GM23338 (cell line): Measurements from ENCODE around the gene PLEKHG4B. TPM values are rescaled to one million over a fixed set of nuclear protein-coding genes. Genes with fewer than 3 reads are reported as not detected.

Experiments used
- ATAC-seq: fragments of 200-7000 bp; cut with Tn5 transposase; 3 replicates; pipeline ENCODE4 v1.9.1; 2020
- DNase-seq: peaks from one replicate; pipeline ENCODE4 v3.0.0-alpha.2; 2015; ENCODE audit warnings: low spot score
- H2AFZ ChIP-seq: fragments of 200-600 bp; sonication (generic); 2 replicates; pipeline ENCODE4 v1.8.0; 2016; ENCODE audit warnings: antibody characterized with exemption, mild to moderate bottlenecking, moderate library complexity
- H3F3A ChIP-seq: fragments of 200-600 bp; sonication (generic); replicated peaks from 2 replicates; pipeline ENCODE4 v1.8.0; 2017; ENCODE audit warnings: antibody characterized with exemption, mixed run types, low read depth
- H3K27ac ChIP-seq: fragments of 200-600 bp; sonication (generic); 2 replicates; pipeline ENCODE4 v1.6.1; 2016; ENCODE audit warnings: low read depth
- H3K27me3 ChIP-seq: fragments of 200-600 bp; sonication (generic); 2 replicates; pipeline ENCODE4 v1.8.0; 2016; ENCODE audit warnings: mild to moderate bottlenecking, mixed run types, moderate library complexity; ENCODE audit not compliant: insufficient read depth
- H3K36me3 ChIP-seq: fragments of 200-600 bp; sonication (generic); 2 replicates; pipeline ENCODE4 v1.8.0; 2016; ENCODE audit warnings: mild to moderate bottlenecking; ENCODE audit not compliant: insufficient read depth
- H3K4me1 ChIP-seq: fragments of 200-600 bp; sonication (generic); 2 replicates; pipeline ENCODE4 v1.8.0; 2016; ENCODE audit warnings: mild to moderate bottlenecking, moderate library complexity; ENCODE audit not compliant: insufficient read depth
- H3K4me2 ChIP-seq: fragments of 200-600 bp; sonication (generic); 2 replicates; pipeline ENCODE4 v1.7.1; 2017; ENCODE audit warnings: mixed run types
- H3K4me3 ChIP-seq: fragments of 200-600 bp; sonication (generic); 2 replicates; pipeline ENCODE4 v1.6.1; 2016; ENCODE audit warnings: mixed run types
- H3K79me2 ChIP-seq: fragments of 200-600 bp; sonication (generic); replicated peaks from 2 replicates; pipeline ENCODE4 v1.8.0; 2017; ENCODE audit warnings: mild to moderate bottlenecking; ENCODE audit not compliant: insufficient read depth
- H3K9me2 ChIP-seq: fragments of 200-600 bp; sonication (generic); 2 replicates; pipeline ENCODE4 v1.8.0; 2017; ENCODE audit not compliant: insufficient read depth
- H4K20me1 ChIP-seq: fragments of 200-600 bp; sonication (generic); replicated peaks from 2 replicates; pipeline ENCODE4 v1.8.0; 2017; ENCODE audit warnings: mild to moderate bottlenecking; ENCODE audit not compliant: insufficient read depth
- H3K27ac Mint-ChIP-seq: 2 replicates; pipeline ENCODE4 v1.8.0; 2020; ENCODE audit warnings: inconsistent platforms, mild to moderate bottlenecking, moderate library complexity, mixed read lengths
- H3K27me3 Mint-ChIP-seq: 3 replicates; pipeline ENCODE4 v1.8.0; 2022; ENCODE audit warnings: low read depth, mild to moderate bottlenecking, moderate library complexity, mixed read lengths, inconsistent platforms; ENCODE audit not compliant: insufficient read depth, poor library complexity
- H3K36me3 Mint-ChIP-seq: 3 replicates; pipeline ENCODE4 v1.8.0; 2021; ENCODE audit warnings: low read depth, mild to moderate bottlenecking, inconsistent platforms, moderate library complexity, mixed read lengths
- H3K4me1 Mint-ChIP-seq: 3 replicates; pipeline ENCODE4 v1.8.0; 2020; ENCODE audit warnings: mild to moderate bottlenecking, inconsistent platforms, mixed read lengths
- H3K4me3 Mint-ChIP-seq: 3 replicates; pipeline ENCODE4 v1.8.0; 2021; ENCODE audit warnings: moderate library complexity, mild to moderate bottlenecking, inconsistent platforms, mixed read lengths
- H3K9me3 Mint-ChIP-seq: 3 replicates; pipeline ENCODE4 v1.8.0; 2020; ENCODE audit warnings: moderate library complexity, mild to moderate bottlenecking, inconsistent platforms, mixed read lengths
- CREB1 ChIP-seq: fragments of 250-450 bp; sonication (Bioruptor Pico); IDR thresholded peaks from 2 replicates; pipeline ENCODE4 v1.5.0; 2020; ENCODE audit warnings: low read depth, mild to moderate bottlenecking, moderate library complexity
- EZH2 ChIP-seq: fragments of 200-600 bp; sonication (generic); IDR thresholded peaks from one replicate; pipeline ENCODE4 v1.8.0; 2017; ENCODE audit warnings: antibody characterized with exemption, mild to moderate bottlenecking, low read depth; ENCODE audit not compliant: unreplicated experiment
- EZH2phosphoT487 ChIP-seq: fragments of 200-600 bp; sonication (generic); IDR thresholded peaks from one replicate; pipeline ENCODE4 v1.8.1; 2018; ENCODE audit warnings: antibody characterized with exemption; ENCODE audit not compliant: unreplicated experiment
- JUNB ChIP-seq: IDR thresholded peaks from one replicate; pipeline ENCODE4 v1.6.1; 2016; ENCODE audit warnings: antibody characterized with exemption; ENCODE audit not compliant: unreplicated experiment
- NANOG ChIP-seq: IDR thresholded peaks from 2 replicates; pipeline ENCODE4 v1.6.1; 2016; ENCODE audit warnings: antibody characterized with exemption, borderline replicate concordance
- REST ChIP-seq: IDR thresholded peaks from one replicate; pipeline ENCODE4 v1.6.1; 2018; ENCODE audit warnings: antibody characterized with exemption; ENCODE audit not compliant: unreplicated experiment
- STAT1 ChIP-seq: IDR thresholded peaks from one replicate; pipeline ENCODE4 v1.6.1; 2016; ENCODE audit warnings: antibody characterized with exemption; ENCODE audit not compliant: unreplicated experiment
- ZNF114 ChIP-seq: fragments of 250-450 bp; sonication (Bioruptor Pico); IDR thresholded peaks from 2 replicates; pipeline ENCODE4 v1.5.0; 2020; ENCODE audit warnings: mild to moderate bottlenecking, moderate library complexity
- ZNF331 ChIP-seq: fragments of 250-450 bp; sonication (Bioruptor Pico); IDR thresholded peaks from 2 replicates; pipeline ENCODE4 v1.5.0; 2020; ENCODE audit warnings: low read depth, mild to moderate bottlenecking, moderate library complexity
- polyA plus RNA-seq: library from polyadenylated mRNA; unstranded; fragments of >200 nt; fragmentation: Nextera tagmentation; extraction: Ambion mirVana; gene quantifications from 2 replicates; pipeline ENCODE4 v1.2.1, GENCODE V29; 2016
- total RNA-seq: library from RNA; depleted of rRNA; stranded (reverse); fragments of >200 nt; shearing (Covaris generic); gene quantifications from 2 replicates; pipeline ENCODE4 v1.2.3, GENCODE V29; 2014
- TF ChIP-seq, protein P1 (sequence below), 2 experiments: fragments of 200-600 bp in 1 of 2; sonication (generic) in 1 of 2; conservative IDR thresholded peaks; 2 replicates each; pipeline versions ENCODE4 v1.5.1 to v1.6.1; 2016 to 2017; ENCODE audit warnings: antibody characterized with exemption in 2 of 2, low read depth in 2 of 2, mild to moderate bottlenecking in 2 of 2, moderate library complexity in 1 of 2

PLEKHG4B gene
- total and polyA plus RNA-seq, 2 experiments from 2014 or later = 33.5 to 54.8 TPM

DNA sequence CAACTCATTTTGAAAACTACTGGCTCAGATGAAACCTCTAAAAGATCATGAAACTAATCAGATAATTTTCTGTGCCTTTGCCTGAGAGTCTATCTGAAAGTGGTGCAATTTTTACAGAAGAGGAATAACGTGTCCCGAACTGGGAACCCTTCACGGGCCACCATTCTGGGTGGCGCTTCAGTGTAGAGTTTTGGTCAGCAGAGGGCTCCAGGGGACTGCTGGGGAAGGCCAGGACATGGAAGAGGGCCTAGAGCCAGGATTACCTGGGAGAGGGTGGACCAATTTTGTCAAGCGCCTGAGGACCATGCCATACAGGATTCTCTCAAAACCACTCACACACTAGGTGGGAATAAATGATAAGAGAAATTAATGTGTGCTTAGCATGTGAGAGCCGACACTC, 49.7 kb upstream of the PLEKHG4B start:
- H3K4me3 ChIP-seq = no peak overlapping the region
- peak; percentile 74 for DNase-seq
- no peak overlapping the region for H3K27ac ChIP-seq
- Mint-ChIP-seq H3K4me3 (no peak overlapping the region), H3K27me3 (peaks cover 7% of the 10 kb centered on the region), H3K36me3 (no peaks in the 10 kb centered on the region), H3K4me1 (no peaks in the 10 kb centered on the region; the same call in 2 of the 3 replicates), H3K27ac (no peak overlapping the region), H3K9me3 (no peaks in the 10 kb centered on the region)
- no peaks in the 10 kb centered on the region for H3K79me2 ChIP-seq
- H3K36me3 ChIP-seq = no peaks in the 10 kb centered on the region
- no peak for TF ChIP-seq ZNF114 (CRISPR knock-in tag)
- TF ChIP-seq, protein P1, sequence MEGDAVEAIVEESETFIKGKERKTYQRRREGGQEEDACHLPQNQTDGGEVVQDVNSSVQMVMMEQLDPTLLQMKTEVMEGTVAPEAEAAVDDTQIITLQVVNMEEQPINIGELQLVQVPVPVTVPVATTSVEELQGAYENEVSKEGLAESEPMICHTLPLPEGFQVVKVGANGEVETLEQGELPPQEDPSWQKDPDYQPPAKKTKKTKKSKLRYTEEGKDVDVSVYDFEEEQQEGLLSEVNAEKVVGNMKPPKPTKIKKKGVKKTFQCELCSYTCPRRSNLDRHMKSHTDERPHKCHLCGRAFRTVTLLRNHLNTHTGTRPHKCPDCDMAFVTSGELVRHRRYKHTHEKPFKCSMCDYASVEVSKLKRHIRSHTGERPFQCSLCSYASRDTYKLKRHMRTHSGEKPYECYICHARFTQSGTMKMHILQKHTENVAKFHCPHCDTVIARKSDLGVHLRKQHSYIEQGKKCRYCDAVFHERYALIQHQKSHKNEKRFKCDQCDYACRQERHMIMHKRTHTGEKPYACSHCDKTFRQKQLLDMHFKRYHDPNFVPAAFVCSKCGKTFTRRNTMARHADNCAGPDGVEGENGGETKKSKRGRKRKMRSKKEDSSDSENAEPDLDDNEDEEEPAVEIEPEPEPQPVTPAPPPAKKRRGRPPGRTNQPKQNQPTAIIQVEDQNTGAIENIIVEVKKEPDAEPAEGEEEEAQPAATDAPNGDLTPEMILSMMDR (conservative IDR thresholded peaks at IDR 0.05; ENCODE audit: low read depth in 2 of 2) = peak; percentile 80 to 87
- H4K20me1 ChIP-seq = no peaks in the 10 kb centered on the region
- ATAC-seq = peak; percentile 99
- no peak overlapping the region for H2AFZ ChIP-seq
- H3K4me2 ChIP-seq = no peak overlapping the region
- H3F3A ChIP-seq = no peaks in the 10 kb centered on the region
- no peaks in the 10 kb centered on the region for H3K9me2 ChIP-seq
- no peaks in the 10 kb centered on the region for H3K4me1 ChIP-seq
- H3K27me3 ChIP-seq = peaks cover 29% of the 10 kb centered on the region

- Histone ChIP-seq H3K79me2 (no peaks in the 10 kb centered on the region), H3K27ac (no peak overlapping the region), H3K36me3 (no peaks in the 10 kb centered on the region), H3K4me2 (no peak overlapping the region), H3F3A (peaks cover 4% of the 10 kb centered on the region), H3K4me3 (no peak overlapping the region), H3K4me1 (peaks cover 10% of the 10 kb centered on the region; the same call in 1 of the 2 replicates), H3K27me3 (peaks cover 82% of the 10 kb centered on the region), H3K9me2 (no peaks in the 10 kb centered on the region), H2AFZ (no peak overlapping the region), H4K20me1 (peaks cover 6% of the 10 kb centered on the region; the same call in 1 of the 2 replicates)
- DNase-seq (no peak), ATAC-seq (no peak)
- Mint-ChIP-seq H3K4me1 (peaks cover 3% of the 10 kb centered on the region; the same call in 2 of the 3 replicates), H3K9me3 (no peaks in the 10 kb centered on the region; the same call in 2 of the 3 replicates), H3K36me3 (no peaks in the 10 kb centered on the region), H3K27me3 (peaks cover 26% of the 10 kb centered on the region), H3K4me3 (no peak overlapping the region), H3K27ac (no peak overlapping the region)
- TF ChIP-seq EZH2 = no peak
- no peak for TF ChIP-seq ZNF331
- TF ChIP-seq REST = no peak
- no peak for TF ChIP-seq STAT1
- no peak for TF ChIP-seq EZH2phosphoT487
- TF ChIP-seq NANOG = no peak
- TF ChIP-seq ZNF114 (CRISPR knock-in tag) = no peak
- TF ChIP-seq, protein P1 (conservative IDR thresholded peaks at IDR 0.05; ENCODE audit: low read depth in 2 of 2) = no peak
- no peak for TF ChIP-seq JUNB
- TF ChIP-seq CREB1 (CRISPR knock-in tag) = no peak
Observed at GRCh38 chr5:48192-48591, 43.8 kb upstream of the PLEKHG4B start.
